NCI-H2029 treated with DMSO at 0.1 percent for 48 hours (cell line): Measurements from ENCODE around the gene UCN2.

Experiments used
- DNase-seq: peaks from one replicate; lab custom pipeline; 2025; lab: John Stamatoyannopoulos, UW

Gene UCN2

GRCh38 chr3:48563382-48563918 is at the start of gene UCN2:
Gene UCN2 (minus strand): TSS chr3:48563781. CDS start chr3:48563124, 657 bp downstream.
- DNase-seq, result no peak

- no peak for DNase-seq
Measured at GRCh38 chr3:48612309-48612708, 48.7 kb upstream of the UCN2 start.

- DNase-seq, result peak; percentile 70
Measured at GRCh38 chr3:48609088-48610005, 45.8 kb upstream of the UCN2 start, which contains the start of gene UQCRC1. Gene UQCRC1 (minus strand): TSS chr3:48609646. CDS start chr3:48609620, 26 bp downstream.

GRCh38 chr3:48607519-48607918 is 43.9 kb upstream of the UCN2 start:
- no peak for DNase-seq

GRCh38 chr3:48601622-48601994 is 38.0 kb upstream of the UCN2 start:
- DNase-seq, result no peak

- no peak for DNase-seq
Measured at GRCh38 chr3:48600711-48601621, 37.4 kb upstream of the UCN2 start.

GRCh38 chr3:48599509-48600285 is 36.1 kb upstream of the UCN2 start:
- no peak for DNase-seq

GRCh38 chr3:48599077-48599501 is 35.5 kb upstream of the UCN2 start:
- no peak for DNase-seq

GRCh38 chr3:48598323-48599076 is 34.9 kb upstream of the UCN2 start:
- DNase-seq, result no peak

- DNase-seq, result no peak
Measured at GRCh38 chr3:48597408-48597800, 33.8 kb upstream of the UCN2 start.

- DNase-seq, result no peak
Measured at GRCh38 chr3:48596676-48597407, 33.3 kb upstream of the UCN2 start.

GRCh38 chr3:48596157-48596556 is 32.6 kb upstream of the UCN2 start:
- DNase-seq, result no peak

- DNase-seq, result no peak
Measured at GRCh38 chr3:48595526-48596121, 32.0 kb upstream of the UCN2 start.

- no peak for DNase-seq
Measured at GRCh38 chr3:48595075-48595525, 31.5 kb upstream of the UCN2 start, which contains the start of gene COL7A1. Gene COL7A1 (minus strand): TSS chr3:48595329. CDS start chr3:48595159, 170 bp downstream.

GRCh38 chr3:48594417-48595049 is 31.0 kb upstream of the UCN2 start:
- no peak for DNase-seq

GRCh38 chr3:48593337-48593736 is 29.8 kb upstream of the UCN2 start:
- DNase-seq, result no peak

- DNase-seq, result no peak
Measured at GRCh38 chr3:48592519-48593087, 29.0 kb upstream of the UCN2 start.

GRCh38 chr3:48591886-48592518 is 28.4 kb upstream of the UCN2 start:
- DNase-seq, result no peak
